ENCODE data around the gene ATP6V0E2.

ATP6V0E2 gene

DNA sequence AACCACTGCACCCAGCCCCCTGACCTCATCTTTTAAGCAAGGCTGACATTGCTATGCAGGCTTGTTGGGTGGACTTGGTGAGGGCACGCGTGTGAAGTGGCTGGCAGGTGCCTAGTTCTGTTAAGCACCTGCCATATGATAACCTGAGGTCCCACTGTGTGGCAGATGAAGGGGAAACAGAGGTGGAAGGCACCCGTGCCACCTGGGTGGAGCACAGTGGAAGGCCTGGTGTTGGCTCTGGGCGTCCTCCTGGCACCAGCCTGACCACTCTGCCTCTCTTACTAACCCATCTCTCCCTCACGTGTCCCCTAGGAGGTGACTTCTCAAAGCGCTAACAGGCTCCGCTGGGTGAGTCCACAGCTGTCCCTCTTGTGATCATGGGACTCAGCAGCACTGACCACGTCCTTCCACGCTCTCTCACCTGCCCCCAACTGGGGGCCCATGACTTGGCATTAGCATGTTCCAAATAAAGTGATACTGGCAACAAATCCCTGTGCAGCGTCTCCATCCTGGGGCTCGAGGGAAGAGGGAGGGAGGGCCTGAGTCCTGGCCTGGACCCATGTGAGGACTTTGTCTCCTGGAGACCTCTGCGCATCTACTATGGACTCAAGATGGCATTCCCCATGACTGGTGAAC is 40.2 kb upstream of the ATP6V0E2 start:
- DNase-seq (ENCODE audit: low read depth) = no peak
- TF ChIP-seq, protein P1, sequence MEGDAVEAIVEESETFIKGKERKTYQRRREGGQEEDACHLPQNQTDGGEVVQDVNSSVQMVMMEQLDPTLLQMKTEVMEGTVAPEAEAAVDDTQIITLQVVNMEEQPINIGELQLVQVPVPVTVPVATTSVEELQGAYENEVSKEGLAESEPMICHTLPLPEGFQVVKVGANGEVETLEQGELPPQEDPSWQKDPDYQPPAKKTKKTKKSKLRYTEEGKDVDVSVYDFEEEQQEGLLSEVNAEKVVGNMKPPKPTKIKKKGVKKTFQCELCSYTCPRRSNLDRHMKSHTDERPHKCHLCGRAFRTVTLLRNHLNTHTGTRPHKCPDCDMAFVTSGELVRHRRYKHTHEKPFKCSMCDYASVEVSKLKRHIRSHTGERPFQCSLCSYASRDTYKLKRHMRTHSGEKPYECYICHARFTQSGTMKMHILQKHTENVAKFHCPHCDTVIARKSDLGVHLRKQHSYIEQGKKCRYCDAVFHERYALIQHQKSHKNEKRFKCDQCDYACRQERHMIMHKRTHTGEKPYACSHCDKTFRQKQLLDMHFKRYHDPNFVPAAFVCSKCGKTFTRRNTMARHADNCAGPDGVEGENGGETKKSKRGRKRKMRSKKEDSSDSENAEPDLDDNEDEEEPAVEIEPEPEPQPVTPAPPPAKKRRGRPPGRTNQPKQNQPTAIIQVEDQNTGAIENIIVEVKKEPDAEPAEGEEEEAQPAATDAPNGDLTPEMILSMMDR (IDR thresholded peaks at IDR 0.05; ENCODE audit: low read depth, low read length, missing control alignments) = no peak
- H3K4me3 ChIP-seq (ENCODE audit: low read depth, low read length) = no peak overlapping the region

DNA sequence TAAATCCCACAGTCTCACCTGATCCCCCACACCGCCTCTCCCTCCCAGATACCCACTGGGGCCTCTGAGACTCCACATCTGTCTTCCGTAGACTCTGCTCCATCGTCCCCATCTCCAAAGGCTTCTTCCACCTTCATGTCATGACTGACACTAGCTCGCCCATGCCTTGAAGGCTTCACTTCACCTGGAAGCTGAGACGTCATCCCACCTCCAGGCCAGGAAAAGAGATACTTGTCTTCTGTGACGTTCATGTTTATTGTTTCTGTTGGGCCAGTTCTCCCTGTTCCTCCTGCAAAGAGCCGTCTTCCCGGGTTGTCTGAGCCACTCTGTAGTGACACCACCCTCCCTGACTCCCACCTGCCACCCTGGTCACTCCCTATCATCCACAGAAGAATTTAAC is 39.2 kb upstream of the ATP6V0E2 start:
- TF ChIP-seq, protein P1 (IDR thresholded peaks at IDR 0.05; ENCODE audit: low read depth, low read length, missing control alignments) = no peak
- DNase-seq (ENCODE audit: low read depth) = no peak
- no peak overlapping the region for H3K4me3 ChIP-seq (ENCODE audit: low read depth, low read length)

DNA sequence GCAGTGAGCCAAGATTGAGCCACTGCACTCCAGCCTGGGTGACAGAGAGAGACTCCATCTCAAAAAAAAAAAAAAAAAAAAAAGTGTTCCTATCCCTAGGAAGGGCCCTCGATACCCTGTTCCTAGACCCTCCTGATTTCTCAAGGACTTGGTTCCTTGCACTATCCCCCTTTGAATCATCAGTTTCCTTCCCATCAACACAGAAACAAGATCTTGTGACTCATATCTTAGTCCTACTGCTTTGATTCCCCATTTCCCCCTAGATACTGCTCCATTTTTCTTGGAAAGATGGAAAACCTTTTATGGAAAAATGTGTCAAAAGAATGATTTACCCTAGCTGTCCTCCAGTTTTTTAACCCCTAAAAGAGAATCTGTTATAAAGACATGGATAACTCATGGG is 37.3 kb upstream of the ATP6V0E2 start:
- TF ChIP-seq, protein P1 (IDR thresholded peaks at IDR 0.05; ENCODE audit: low read depth, low read length, missing control alignments) = no peak
- no peak for DNase-seq (ENCODE audit: low read depth)
- no peak overlapping the region for H3K4me3 ChIP-seq (ENCODE audit: low read depth, low read length)

DNA sequence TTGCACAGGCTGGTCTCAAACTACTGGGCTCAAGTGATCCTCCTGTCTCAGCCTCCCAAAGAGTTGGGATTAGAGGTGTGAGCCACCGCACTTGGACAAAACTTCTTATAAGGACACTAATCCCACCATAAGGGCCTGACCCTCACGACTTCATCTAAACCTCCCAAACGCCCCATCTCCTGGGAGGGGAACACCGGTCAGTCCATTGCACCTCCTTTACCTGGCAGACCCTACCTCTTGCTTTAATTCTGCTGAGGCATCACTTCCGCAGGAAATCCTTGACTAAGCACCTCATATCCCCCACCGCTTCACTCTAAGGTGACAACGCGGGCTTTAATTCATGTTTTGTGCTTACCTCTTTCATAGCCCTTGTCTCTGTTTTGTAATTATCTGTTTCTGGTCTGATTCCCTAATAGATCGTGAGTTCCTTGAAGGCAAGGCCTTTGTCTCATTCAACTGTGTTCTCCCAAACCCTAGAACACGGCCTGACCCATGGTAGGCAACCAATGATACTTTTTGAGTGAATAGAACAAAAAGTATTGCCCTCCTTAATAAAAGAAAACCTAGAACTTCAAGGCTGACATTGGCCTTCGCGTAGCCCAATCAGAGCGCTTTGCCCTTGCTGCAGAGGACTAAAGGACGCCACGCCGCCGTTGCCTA is 36.1 kb upstream of the ATP6V0E2 start:
- no peak for DNase-seq (ENCODE audit: low read depth)
- TF ChIP-seq, protein P1 (IDR thresholded peaks at IDR 0.05; ENCODE audit: low read depth, low read length, missing control alignments) = no peak
- no peak overlapping the region for H3K4me3 ChIP-seq (ENCODE audit: low read depth, low read length)

DNA sequence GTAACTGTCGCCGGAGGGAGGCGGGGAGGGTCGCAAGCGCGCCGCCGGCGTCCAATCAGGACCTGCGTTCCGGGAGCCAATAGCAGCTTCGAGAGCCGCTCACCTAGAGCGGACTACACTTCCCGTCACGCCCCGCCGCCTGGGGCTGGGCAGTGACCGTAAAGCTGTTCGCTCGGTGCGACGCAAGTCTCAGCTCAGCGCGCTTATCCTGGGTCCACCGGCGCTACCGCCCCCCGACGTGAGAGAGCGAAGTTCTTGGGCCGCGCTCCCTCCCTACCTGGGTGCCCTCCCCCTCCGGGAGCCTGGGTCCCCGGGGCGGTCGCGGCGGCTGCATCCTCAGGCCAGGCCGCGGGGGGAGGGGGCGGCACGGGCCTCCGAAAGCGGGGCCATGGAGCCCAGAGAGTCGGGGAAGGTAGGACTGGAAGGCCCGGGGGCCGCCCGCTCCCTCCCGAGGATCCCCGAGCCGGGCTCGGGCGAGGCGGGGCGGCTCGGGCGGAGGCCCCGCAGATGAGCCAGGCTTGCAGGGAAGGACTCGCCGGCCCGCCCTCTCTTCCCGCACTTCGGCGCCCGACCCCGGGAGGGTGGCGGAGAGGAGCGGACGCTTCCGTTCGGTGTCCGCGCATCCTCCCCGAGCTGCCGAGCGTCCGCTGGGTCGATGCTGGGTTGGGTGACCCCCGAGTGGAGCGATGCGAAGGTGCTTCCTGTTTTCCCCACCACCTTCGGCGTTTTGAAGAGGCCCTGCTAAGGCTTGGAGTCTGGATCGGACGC is 35.4 kb upstream of the ATP6V0E2 start, which contains the start of gene ZNF862:
TSS of gene ZNF862 (plus strand) at position 152 of the 768 bp plus-strand sequence. CDS start at position 389, 237 bp downstream.
- DNase-seq (ENCODE audit: low read depth) = peak; percentile 91
- H3K4me3 ChIP-seq (ENCODE audit: low read depth, low read length) = peak within 1 kb of the TSS; percentile 93
- TF ChIP-seq, protein P1 (IDR thresholded peaks at IDR 0.05; ENCODE audit: low read depth, low read length, missing control alignments) = no peak

DNA sequence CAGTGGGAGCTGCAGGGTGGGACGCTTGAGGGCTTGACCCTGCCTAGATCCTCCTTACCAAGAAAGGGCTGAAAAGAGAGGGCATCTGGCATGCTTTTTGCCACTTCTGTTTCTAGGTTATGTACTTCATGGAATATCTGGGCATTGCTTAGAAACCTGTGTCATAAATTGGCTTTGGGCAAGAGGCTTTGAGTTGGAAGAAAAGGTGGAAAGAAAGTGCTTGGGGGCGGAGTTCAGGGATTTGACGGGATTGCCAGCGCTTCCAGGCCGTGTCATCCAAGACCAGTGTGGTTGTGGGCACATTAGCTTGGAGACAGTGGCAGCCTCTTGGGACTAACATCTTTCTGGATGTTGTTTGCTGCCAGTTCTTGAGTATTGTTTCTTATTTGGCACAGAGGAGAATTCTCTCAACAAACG is 34.8 kb upstream of the ATP6V0E2 start:
- TF ChIP-seq, protein P1 (IDR thresholded peaks at IDR 0.05; ENCODE audit: low read depth, low read length, missing control alignments) = no peak
- peak overlapping the region; percentile 93 for H3K4me3 ChIP-seq (ENCODE audit: low read depth, low read length)
- DNase-seq (ENCODE audit: low read depth) = no peak
